Measurements from ENCODE around the gene TAF11.

DNA sequence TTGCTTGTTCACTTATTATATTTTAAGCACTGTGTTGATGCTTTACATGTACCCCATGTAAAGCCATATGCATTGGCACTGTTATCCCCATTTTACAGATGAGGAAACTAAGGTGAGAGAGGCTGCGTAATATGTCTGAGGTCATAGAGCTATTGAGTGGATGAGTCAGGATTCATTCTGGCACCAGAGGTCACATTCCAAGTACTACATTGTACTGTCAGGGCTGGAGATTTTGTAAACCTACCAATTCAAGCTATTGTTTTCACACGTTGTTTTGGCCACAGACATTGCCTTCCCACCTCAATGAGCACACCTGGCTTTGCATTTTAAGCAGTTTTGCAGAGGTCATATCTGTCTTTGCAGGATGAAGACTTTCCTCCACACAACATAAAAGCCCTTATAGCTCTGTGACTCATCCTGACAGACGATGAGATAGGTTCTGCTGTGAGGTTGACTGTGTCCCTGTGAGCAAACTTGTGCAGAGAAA lies 34.4 kb upstream of the TAF11 start:
- TF ChIP-seq, protein P1, sequence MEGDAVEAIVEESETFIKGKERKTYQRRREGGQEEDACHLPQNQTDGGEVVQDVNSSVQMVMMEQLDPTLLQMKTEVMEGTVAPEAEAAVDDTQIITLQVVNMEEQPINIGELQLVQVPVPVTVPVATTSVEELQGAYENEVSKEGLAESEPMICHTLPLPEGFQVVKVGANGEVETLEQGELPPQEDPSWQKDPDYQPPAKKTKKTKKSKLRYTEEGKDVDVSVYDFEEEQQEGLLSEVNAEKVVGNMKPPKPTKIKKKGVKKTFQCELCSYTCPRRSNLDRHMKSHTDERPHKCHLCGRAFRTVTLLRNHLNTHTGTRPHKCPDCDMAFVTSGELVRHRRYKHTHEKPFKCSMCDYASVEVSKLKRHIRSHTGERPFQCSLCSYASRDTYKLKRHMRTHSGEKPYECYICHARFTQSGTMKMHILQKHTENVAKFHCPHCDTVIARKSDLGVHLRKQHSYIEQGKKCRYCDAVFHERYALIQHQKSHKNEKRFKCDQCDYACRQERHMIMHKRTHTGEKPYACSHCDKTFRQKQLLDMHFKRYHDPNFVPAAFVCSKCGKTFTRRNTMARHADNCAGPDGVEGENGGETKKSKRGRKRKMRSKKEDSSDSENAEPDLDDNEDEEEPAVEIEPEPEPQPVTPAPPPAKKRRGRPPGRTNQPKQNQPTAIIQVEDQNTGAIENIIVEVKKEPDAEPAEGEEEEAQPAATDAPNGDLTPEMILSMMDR (IDR thresholded peaks at IDR 0.05) = no peak
- TF ChIP-seq ZFX (IDR thresholded peaks at IDR 0.05; ENCODE audit: borderline replicate concordance) = no peak
